GM18520 (cell line): ENCODE measurements around the gene POC1A.
A peak's percentile ranks its signal among the peaks of the same experiment; 100 is the strongest.

Experiments
- ATAC-seq: cut with Tn5 transposase; IDR thresholded peaks from one replicate; pipeline ENCODE4 v1.9.1; 2021; ENCODE audit not compliant: unreplicated experiment

POC1A gene

DNA sequence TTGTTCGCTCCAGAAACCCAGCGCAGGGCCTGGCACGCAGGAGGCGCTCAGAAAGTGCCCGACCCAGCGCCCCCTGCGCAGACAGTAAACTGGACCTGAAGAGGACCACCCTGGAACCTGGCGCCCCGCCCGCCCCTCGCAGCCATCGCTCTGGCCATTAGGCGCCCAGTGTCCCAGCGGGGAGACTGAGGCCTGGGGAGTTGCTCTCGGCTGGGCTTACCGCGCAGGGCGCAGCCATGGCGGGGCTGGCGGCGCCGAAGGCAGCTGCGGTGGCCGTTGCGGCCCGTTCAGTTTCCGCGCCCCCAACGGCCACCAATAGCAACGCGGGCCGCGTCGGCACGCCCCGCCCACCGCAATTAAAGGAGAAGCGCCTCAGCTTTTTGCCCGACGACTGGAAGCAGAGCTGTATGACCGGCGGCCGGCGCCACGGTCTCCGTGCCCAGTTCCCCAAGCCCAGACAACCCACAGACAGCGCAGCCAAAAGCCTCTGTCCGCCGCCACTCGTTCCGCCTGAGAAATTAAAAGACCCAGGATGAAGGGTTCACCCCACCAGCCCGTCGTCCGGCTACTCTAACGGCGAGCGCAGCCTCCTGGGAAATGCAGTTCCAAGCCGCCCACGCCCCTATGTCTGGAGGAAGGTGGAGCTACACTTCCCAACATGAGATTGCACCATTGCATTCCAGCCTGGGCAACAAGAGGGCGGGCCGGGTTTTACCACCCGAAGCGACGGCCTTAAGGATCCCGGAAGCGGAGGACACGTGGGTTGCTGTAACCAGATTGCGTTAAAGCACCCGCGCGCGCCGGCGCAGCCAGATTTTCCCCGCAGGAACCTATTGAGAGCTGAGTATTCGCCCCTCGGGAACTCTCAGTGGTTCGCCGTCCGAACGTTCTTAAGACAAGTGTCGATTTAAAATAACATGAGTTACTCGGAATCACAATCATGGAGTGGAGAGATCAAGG lies at the start of gene POC1A:
TSS of gene POC1A (minus strand) at position 289 of the 960 bp plus-strand sequence. CDS start at position 238, 51 bp downstream.
- ATAC-seq: peak; percentile 79

DNA sequence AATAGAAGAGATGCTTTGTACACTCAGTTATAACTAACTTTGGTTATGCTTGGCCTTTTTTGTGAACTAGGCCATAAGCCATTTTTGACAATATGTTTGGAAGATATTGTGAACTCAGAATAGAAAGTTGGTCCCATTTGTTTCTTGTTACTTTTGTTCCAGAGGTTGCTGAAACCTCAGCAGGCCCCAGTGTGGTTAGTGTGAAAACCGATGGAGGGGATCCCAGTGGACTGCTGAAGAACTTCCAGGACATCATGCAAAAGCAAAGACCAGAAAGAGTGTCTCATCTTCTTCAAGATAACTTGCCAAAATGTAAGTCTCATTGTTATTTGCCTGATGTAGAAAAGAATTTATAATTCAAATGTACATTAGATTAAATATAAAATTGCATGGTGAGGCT lies 49.5 kb upstream of the POC1A start:
- ATAC-seq: no peak

DNA sequence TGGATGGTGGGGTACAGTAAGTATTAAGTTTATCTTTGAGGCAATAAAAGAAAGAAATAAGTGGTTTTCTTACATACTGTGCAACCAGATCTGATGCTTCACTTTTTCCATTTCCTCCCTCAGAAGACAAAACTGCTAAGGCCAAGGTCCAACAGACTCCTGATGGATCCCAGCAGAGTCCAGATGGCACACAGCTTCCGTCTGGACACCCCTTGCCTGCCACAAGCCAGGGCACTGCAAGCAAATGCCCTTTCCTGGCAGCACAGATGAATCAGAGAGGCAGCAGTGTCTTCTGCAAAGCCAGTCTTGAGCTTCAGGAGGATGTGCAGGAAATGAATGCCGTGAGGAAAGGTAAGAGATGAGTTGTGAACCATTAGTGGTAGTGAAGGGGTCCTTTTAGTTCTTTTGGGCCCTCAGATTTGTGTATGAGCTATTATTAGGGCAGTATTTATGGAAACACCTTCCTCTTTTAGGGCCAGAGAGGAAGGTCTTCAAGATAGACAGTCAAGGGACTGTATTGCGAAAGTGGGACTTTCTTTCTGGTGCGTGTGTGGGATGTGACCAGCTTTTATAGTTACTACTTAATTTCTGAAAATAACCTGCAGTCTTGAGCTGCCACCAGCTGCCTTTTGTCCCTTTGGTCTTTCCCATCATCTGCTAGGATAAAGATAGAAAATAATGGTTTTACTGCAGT lies 48.3 kb upstream of the POC1A start:
- ATAC-seq: no peak

GRCh38 chr3:52200981-52201679 lies 46.9 kb upstream of the POC1A start:
- no peak for ATAC-seq

DNA sequence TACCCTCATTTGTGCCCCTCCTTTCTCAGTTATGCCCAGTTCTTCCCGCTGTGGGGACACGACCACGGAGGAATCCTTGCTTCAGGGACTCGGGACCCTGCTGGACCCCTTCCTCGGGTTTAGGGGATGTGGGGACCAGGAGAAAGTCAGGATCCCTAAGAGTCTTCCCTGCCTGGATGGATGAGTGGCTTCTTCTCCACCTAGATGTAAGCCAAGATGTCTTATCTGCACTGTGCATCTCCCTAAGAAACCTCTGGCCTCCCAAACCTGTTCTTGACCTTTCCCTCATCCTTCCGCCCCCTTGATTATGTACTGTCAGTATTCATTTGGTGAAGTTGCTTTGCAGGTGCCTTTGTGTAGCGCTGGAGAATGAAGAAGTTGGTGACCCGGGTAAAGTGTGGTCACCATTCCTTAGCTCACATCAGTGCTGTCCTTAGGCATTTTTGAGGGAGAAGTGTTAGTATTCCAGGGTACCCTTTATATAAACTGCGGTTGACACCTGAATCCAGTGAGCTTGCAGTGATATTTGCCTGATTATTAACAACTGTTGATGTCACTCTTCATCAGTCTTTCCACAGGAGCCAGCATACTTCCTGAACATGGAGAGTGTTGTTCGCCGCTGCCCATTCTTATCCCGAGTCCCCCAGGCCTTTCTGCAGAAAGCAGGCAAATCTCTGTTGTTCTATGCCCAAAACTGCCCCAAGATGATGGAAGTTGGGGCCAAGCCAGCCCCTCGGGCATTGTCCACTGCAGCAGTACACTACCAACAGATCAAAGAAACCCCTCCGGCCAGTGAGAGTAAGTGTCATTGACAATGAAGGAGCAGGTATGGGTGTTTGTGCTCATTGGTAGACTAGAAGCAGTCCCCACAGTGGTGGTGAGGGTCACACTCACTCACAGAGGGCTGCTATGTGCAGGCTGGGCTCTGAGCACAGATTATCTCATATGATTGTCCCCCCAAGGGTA lies 44.7 kb upstream of the POC1A start:
- ATAC-seq: no peak

- ATAC-seq: peak; percentile 72
These were observed 43.8 kb upstream of the POC1A start, which contains the start of gene ALAS1 for GRCh38 chr3:52197842-52198625. Gene ALAS1 (plus strand): TSS chr3:52198160. CDS start chr3:52199242, 1,082 bp downstream.

DNA sequence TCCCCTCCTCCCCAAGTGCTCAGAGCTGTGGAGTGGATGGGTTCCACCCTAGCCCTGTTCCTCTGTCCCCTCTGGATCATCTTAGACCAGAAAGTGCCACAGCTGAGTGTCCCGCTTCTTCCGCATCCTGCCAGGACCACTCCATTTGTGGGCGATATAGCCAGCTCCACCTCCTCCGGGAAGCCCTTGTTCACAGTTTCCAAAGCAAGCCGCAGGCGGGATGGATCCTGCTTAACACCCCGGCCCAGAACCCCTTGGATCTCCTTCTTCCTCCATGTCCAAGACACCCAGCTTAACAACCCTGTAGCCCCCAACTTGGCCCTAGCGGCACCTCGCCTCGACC lies 43.2 kb upstream of the POC1A start:
- no peak for ATAC-seq

GRCh38 chr3:52196977-52197376 lies 42.8 kb upstream of the POC1A start:
- no peak for ATAC-seq

DNA sequence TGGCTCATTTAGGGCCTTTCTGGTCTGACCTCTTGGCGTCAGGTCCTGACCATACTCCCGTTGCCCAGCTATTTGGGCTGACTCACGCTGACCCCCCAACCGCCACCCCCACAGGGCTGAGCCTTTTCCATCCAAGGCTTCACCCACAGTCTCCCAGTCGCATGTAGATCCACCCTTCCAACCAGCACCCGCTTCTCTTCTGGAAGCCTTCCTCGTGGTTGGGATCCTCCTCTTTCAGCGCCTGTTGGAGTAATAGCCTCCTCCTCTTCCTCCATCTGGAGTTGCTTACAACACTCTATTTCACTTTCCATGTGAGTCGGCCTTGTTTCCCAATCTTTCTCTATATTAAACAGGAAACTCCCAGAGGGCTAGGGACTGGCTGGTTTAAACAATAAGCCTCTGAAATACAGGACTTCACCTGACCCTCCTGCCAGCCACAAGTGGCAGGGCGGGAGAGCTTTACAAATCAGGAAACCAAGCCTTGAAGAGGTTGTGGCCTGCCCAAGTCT lies 41.7 kb upstream of the POC1A start:
- no peak for ATAC-seq

- ATAC-seq: no peak
These were observed 41.0 kb upstream of the POC1A start for GRCh38 chr3:52195291-52195597.

GRCh38 chr3:52194485-52195290 lies 40.5 kb upstream of the POC1A start:
- ATAC-seq: no peak

DNA sequence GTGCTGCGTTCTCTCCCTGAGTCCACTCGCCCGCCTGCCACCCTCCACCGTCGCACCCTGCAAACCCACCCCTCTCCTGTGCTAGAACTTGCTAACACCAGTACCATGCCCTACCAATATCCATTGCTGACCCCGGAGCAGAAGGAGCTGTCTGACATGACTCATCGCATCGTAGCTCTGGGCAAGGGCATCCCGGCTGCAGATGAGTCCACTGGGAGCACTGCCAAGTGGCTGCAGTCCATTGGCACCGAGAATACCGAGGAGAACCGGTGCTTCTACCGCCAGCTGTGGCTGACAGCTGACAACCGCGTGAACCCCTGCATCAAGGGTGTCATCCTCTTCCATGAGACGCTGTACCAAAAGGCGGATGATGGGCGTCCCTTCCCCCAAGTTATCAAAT lies 38.8 kb upstream of the POC1A start:
- ATAC-seq: no peak

GRCh38 chr3:52191663-52192062 lies 37.4 kb upstream of the POC1A start:
- no peak for ATAC-seq

GRCh38 chr3:52190294-52191074 lies 36.3 kb upstream of the POC1A start:
- no peak for ATAC-seq

- ATAC-seq: no peak
These were observed 34.3 kb upstream of the POC1A start for GRCh38 chr3:52188556-52188955.

DNA sequence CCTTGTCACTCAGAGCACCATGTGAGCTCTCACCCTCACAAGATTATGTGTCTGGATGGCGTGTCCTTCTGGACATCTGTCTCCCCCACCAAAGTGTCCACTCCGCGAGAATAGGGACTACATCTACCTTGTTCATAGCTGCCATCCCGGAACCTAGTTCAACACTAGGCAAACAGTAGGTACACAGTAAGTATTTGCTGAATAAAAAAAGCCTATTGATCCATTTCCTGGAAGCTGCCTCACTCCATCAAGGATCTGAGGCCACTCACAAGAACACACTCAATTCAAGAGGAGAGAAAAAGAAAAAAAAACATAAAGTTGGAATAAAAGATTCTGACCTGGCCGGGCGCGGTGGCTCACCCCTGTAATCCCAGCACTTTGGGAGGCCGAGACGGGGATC lies 32.5 kb upstream of the POC1A start:
- ATAC-seq: no peak

DNA sequence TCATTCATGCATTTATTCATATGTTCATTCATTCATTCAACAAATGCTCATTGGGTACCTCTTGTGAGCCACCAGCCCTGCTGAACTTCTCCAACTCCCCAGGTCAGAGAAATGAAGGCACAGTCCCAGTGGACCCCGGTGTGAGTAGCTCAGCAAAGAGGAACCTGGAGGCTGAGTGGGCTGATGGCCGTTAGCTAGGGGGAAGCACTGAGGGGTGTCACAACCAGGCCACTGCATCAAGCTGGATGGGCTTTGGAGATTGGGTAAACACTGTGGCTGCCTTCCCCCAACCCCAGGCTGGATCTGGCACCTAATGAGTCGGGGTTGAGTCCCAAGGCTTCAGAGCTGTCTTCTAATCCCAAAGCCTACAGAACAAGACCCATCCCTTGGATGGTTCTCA lies 31.6 kb upstream of the POC1A start:
- ATAC-seq: no peak

- ATAC-seq: no peak
These were observed 31.1 kb upstream of the POC1A start for GRCh38 chr3:52185311-52185710.
